CD1c-positive myeloid dendritic cell (primary cell): Measurements from ENCODE around the gene ANKRD6.
"Not testable (repeated sequence)": the region's sequence is repeated elsewhere in the genome, so short reads cannot be mapped to it uniquely, and the experiment has no call there.

ENCODE experiments used
- DNase-seq: peaks from one replicate; pipeline ENCODE4 v3.0.0-alpha.2; 2016; ENCODE audit errors: extremely low spot score

ANKRD6 gene

DNA sequence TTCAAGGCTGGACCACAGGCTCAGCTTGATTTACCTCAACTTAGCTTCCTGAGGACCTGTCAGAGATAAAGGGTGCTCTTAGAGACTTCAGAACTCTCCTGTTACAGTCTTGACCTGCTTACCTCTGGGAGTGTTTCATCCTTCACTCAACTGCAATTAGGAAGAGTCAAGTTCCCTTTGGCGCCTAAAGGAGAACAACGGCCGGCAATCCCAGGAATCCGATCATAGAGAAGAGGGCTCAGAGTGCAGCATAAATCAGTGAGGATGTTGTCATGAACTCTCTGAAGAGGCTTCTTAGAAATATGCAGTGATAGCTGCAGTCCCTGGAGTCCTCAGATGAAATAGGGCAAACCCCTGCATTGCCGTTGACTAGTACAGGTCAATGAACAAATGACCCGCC, 169.2 kb downstream of the ANKRD6 start:
- DNase-seq = no peak

DNA sequence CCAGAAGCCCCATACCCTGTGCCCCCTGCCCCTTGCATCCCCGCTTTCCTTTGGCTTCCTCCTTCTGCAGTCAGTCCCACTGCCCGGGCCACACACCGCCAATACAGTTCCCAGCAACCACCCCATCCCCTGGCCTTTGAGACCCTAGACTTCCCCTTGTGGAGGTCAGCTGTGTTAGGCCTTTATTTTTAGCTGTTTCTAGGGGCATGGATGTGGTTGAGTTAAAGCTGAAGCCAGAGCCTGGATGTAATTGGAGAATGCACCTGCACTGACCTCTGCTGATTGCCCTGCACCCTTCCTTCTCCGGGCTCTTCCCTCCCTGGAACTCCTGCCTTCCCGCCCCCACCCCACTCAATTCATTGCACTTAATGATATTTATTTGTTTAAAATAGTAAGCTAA, 171.7 kb downstream of the ANKRD6 start:
- no peak for DNase-seq

DNA sequence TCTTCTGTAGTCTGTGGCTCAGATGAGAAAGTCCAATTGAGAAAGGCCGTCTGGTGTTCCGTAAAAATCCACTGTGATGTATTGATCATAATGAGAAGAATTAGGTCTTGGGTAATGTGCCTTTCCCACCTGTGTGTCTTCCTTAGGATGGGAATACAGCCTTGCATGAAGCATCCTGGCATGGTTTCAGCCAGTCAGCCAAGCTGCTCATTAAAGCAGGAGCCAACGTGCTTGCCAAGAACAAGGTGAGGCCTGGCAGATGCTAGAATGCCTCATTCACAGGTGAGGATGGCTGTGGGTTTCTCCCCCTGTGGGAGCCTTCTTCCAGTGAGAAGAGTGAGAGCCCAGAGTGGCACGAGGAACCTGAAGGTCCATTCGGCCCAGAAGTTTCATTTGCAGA, 172.9 kb downstream of the ANKRD6 start:
- DNase-seq = no peak

DNA sequence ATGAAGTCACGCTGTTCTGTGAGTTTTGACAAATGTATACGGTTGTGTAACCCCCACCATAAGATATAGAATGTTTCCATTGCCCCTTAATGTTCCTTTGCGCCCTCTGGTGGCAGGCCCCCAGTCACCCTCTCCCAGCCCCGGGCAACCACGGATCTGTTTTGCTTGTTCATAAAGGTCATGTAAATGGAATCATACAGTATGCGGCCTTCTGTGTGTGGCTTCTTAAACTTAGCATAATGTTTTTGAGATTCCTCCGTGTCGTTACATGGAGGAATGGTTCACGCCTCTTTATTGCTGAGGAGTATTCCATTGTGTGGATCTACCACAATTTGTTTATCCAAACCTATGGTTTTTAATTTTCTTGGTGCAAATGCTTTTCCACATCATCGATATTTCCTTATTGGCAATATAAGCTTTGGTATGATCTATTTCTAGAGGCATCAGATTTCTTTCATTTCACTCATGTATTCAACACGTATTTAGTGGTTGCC, 177.2 kb downstream of the ANKRD6 start:
- DNase-seq = peak; percentile 74

DNA sequence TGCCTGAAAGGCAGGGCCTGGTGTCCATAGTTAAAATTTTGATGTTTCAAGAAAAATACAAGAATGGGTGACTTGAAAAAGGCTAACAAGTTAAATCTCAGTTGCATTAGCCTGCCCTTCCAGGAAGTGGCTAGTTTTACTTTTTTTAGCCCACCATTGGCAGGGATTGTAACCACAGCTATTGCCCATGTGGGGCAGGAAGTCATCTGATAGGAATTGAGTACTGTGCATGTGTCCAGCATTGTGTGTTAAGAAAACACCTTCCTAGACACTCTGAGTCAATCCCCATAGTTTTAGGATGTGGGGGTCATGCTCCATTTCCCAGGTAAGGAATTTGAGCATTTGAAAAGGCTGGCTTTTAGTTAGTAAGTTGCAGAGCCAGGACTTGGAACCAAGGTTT, 178.7 kb downstream of the ANKRD6 start:
- no peak for DNase-seq

DNA sequence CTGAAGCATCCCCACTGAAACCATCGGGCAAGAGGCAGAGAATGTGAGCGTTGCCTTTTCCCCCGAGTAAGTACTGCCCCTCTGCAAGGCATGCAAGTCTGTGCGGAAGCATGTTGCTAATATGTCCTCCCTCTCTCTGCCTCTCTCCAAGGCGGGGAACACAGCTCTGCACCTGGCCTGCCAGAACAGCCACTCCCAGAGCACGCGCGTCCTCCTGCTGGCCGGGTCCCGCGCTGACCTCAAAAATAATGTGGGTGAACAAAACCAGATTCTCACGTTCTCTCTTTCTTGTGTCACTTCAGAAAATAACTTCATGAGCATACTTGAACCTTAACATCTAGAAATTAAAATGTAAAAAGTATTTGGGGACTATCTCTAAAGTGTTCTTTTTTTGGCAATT, 179.2 kb downstream of the ANKRD6 start:
- no peak for DNase-seq

DNA sequence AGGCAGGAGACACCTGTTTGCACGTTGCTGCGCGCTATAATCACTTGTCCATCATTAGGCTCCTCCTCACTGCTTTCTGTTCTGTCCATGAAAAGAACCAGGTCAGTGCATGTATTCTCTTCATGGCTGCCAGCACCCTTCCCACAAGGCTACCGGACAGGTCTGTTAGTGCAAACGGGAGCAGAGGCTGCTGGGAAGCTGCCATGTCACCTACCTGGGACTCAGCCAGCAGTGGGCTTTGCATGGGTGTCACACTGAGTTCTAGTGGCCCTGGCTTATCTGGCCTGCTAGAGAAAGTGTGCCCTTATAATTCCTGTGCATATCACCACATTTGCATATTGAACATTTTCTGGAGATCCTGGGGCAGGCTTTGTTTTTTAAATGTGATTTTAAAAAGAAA, 180.8 kb downstream of the ANKRD6 start:
- DNase-seq = no peak

DNA sequence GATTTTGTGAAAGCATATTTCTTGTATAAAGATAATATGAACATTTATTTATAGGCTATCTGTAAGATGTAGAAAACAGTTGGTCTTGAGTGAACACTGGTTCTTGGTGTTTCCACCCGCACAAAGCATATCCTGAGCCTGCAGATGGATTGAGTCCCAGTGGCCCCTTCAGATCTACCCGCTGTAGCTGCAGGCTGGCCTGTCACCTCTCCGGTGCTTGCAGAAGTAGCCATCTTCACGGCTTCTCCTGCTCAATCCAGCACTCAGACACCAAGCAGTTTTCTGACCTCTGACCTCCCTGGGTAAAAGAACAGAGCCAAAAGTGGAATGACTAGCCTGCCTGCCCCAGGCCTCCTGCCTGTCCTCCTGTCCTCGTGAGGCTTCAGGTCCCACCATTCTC, 182.9 kb downstream of the ANKRD6 start:
- no peak for DNase-seq

DNA sequence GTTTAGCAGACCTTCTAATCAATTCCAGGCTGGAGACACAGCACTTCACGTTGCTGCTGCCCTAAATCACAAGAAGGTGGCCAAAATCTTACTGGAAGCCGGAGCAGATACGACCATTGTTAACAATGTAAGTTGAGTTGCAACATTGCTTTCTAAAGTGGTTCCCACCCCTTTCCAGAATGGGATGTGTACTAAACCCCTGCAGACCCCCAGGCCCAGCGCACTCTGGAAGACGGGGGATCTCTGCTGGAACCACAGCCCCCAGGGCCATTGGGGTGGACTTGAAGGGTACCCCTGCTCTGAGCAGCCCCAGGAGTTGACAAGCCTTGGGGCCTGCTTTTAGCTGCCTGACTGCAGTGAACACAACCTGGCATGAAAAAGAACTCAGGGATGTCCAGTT, 183.6 kb downstream of the ANKRD6 start:
- DNase-seq = no peak

DNA sequence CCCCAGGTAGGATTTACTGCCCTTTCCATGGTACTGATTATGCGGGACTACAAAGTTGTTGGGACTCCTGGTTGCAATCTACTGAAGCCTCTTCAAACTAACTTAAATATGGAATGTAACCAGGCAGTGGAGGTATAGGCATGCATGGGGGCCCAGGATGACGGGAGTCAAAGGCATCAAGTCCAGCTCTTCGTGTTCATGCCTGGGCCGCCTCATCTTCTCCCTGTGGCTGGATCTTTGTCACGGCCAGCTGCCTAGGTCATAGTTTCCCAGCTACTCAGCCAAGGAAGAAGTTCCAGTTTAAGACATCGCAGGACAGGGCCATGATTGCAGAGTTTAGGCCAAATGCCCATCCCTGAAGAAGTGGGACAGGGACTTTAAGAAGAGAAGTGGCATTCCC, 185.1 kb downstream of the ANKRD6 start:
- no peak for DNase-seq

DNA sequence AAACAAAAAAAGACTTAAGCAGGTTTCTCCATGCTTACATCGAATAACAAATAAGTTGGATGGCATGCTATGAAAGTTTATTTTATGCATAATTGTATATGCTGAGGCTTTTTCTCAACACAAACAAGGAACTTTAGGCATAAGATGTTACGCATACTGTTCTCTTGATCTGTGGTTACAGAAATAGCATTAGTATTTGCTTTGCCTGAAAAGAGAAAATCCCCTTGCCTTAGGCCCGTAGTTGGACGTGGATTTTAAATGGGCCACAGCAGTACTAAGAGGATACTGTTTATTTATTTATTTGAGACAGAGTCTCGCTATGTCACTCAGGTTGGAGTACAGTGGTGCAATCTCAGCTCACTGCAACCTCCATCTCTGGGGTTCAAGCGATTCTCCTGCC, 186.6 kb downstream of the ANKRD6 start:
- no peak for DNase-seq

DNA sequence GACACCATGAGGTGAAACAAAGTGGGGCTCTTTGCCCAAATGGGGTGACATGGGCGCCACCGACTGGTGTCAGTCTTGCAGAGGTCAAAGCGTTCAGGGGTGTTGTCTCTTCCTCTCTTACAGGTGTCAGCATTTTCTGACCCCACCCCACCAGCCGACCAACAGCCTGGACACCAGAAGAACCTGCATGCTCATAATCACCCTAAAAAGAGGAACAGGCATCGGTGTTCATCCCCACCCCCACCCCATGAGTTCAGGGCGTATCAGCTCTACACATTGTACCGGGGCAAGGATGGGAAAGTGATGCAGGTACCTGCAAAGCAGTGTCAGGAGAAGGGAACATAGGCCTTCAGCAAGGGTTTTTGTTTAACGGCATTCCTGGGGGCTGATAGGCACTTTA, 190.8 kb downstream of the ANKRD6 start:
- no peak for DNase-seq

DNA sequence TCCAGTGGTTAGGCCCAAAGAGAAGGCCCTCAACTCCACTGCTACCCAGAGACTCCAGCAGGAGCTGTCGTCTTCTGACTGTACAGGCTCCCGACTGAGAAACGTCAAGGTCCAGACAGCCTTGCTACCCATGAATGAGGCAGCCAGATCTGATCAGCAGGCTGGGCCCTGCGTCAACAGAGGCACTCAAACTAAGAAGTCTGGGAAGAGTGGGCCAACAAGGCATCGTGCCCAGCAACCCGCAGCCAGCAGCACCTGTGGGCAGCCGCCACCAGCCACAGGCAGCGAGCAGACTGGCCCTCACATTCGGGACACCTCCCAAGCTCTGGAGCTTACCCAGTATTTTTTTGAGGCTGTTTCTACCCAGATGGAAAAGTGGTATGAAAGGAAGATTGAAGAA, 197.5 kb downstream of the ANKRD6 start:
- no peak for DNase-seq

DNA sequence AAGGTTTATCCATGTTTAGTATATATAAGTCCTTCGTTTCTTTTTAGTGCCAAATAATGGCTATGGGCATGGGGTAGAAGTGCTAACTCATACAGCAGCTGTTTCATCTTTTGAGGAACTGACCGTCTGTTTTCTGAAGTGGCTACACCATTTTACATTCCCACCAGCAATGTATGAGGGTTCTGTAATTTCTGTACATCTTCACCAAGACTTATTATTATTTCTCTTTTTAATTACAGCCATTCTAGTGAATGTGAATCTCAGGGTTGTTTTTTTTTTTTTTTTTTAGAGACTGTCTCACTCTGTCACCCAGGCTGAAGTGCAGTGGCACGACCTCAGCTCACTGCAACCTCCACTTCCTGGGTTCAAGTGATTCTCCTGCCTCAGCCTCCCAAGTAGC, 203.5 kb downstream of the ANKRD6 start:
- DNase-seq = not testable (repeated sequence)

DNA sequence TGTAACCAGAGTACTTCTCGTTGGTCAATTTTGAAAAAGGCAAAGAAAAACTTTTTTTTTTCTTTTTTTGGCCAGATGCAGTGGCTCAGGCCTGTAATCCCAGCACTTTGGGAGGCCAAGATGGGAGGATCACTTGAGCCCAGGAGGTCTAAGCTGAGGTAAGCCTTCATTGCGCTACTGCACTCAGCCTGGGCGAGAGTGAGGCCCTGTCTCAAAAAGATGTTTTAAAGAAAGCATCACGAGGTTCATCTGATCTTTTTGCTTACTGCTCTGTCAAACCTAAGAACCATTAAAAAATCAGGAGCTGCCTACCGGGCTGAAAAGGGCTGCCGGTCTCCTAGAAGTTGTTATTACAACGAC, 205.0 kb downstream of the ANKRD6 start:
- no peak for DNase-seq

DNA sequence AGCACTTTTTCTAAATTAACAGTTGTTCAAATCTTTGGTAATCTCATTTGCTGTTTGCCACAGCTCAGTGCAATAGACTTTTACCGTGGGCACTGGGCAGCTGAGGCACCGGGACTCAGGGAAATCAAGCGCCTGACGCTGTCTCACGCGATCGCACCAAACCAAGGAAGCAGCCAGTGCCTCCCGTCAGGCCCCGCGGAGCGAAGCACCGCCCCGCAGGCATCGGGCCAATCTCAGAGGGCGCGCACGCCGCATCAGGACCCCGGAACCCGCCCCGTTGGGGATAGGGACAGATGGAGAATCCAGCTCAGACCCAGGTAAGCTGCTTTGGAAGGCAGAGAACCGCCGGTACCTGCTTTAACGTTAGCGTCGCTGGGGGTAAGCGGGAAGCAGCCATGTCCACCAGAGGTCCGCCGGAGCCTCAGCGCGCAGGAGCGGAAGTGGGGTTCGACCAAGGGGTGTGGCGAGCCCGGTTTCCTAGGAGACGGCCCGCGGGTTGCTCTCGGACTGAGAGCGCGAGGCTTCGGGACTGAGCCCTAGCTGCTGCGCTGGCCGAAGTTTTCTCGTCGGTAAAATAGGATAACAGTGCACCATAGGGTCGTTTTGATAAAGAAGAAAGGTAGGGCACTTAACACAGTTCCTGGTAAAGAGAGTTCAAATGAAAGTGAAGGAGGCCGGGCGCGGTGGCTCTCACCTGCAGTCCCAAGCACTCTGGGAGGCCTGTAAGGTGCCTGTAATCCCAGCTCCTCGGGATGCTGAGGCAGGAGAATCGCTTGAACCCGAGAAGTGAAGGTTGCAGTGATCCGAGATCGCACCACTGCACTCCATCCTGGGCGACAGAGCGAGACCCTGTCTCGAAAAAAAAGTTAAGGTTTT, 205.6 kb downstream of the ANKRD6 start, which contains the start of gene LYRM2:
Gene LYRM2, minus strand, starts transcription at position 428 of the 876 bp plus-strand sequence. Its CDS starts 31 bp downstream, at position 397.
- peak; percentile 96 for DNase-seq

DNA sequence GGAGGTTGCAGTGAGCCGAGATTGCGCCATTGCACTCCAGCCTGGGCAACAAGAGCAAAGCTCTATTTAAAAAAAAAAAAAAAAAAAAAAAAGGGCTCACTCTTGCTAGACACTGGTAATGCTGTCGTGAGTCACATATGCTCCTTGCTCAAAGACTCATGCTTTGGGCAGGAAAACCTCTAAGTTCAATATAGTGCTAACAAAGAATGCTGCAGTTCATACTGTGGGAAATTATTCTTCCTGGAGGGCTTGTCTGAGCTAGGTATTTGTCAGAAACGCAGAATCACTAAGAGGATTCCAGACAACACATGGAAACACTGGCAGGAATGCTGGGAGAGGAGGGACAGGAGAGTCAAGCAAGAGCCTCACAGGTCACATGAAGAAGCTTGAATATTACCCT, 207.9 kb downstream of the ANKRD6 start:
- no peak for DNase-seq

DNA sequence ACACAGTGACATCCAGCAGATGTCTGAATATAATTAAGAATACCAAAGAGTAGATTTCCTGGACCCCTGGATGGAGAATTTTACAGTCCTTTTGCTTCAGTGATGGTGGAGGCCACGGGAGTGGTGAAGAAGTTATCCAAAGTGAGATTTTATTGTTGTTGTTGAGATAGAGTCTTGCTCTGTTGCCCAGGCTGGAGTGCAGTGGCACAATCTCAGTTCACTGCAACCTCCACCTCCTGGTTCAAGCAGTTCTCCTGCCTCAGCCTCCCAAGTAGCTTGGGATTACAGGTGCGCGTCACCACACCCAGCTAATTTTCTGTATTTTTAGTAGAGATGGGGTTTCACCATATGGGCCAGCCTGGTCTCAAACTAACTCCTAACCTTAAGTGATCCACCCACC, 208.6 kb downstream of the ANKRD6 start:
- DNase-seq = not testable (repeated sequence)

DNA sequence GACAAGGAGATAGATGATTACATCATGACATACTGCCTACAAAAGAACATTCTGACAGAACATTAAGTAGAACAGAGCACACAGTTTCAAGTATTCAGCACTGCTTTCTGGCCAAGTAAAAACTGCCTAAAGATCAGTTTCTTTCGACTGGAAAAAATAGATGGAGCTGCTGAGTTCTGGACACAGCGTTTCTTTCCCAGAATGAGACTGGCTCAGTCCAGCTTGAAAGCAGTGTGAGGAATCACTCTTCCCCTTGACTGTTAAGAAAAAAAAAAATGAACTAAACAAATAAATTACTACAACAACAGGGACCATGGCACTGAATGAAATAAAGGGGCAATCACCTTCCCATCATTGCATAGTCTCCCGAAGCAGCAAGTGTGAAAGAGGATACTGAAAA, 210.0 kb downstream of the ANKRD6 start:
- no peak for DNase-seq

DNA sequence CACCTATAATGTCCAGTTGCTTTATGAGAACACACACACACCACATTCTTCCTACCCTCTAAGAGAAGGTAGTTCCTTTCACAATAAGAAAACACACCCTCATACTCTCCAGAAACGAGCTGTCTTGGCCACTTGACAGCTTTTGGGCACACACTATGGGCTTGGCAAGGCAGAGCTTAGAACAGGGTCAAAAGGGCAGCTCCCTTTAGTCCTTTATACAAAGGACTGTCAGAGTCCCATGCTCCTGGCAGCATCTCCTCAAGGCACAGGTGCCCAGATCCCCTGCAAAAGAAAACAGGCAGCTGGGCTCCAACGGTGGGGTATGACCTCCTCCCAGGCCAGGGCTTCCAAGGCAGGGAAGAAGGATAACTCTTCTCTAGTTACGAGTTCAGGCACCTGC, 210.5 kb downstream of the ANKRD6 start:
- DNase-seq = no peak

DNA sequence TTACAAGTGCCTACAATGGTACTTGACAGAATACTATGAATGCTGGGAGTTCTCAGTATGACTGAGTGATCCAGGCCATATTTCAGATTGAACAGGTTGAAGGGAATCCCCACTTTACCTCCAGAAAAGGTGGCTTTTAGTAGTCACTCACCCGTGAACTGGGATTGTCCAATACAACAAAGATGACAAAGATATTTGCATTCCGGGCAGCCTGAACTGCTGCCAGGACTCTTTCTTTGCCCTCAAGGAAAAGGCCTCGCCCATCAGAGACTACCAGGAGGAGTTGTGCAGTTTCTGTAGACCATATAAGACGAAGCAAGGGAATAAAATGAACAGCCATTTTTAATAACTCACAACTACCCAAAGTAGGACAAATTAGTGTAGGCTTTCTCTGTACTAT, 211.9 kb downstream of the ANKRD6 start:
- DNase-seq = no peak

DNA sequence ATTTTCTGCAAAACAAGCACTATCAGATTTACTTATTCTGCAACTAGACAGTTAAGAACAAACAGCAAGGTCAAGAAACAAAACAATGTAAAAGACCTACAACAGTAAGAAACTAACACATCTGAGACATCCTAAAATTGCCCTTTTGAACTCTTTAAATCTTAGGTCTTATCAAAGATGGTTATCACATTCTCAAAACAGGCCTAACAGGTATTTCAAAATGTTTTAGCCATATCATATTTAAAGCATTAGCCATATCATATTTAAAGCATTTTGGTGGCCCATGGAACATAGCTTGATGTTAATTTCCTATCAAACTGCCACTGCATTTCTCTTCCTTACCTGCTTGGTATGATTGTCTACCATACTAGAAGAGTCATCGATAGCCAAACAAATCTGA, 216.7 kb downstream of the ANKRD6 start:
- no peak for DNase-seq

DNA sequence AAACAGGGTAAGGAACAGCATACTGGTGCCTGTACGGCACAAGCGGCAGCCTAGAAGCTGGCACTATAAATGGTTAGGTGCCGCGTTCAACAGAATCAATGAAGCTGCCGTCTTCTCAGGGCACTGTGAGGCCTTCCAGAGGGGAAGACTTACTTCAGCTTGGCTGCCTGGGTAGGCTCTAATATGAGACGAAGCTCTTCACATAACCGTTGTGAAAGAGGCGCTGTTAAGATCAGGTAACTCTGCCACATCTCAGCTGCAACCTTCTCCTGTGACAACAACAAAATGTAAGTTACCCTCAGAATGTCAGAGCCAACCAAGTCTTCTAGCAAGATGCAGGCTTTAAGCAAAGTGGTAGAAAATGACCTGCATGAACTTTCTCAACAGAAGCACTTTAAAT, 217.6 kb downstream of the ANKRD6 start:
- DNase-seq = no peak

DNA sequence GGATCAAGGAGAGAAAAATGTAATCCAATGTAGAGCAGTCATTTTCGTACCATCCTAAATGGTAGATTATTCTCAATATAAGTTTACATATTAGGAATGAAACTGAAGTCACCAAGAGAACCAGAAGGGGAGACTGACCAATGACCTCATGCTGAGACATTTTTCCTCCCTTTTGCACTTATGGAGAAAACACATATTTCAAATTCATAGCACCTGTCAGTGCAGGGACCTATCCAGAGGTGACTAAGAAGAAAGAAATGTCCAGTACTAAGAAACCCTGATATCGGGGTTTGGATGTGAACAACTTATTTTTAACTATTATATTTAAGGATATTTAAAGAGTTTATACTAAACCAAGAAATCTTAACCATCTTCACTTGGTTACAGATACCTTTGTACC, 222.2 kb downstream of the ANKRD6 start:
- DNase-seq = no peak
